H9 (cell line): ENCODE results near the gene CTSE. TPM values are rescaled to one million over a fixed set of nuclear protein-coding genes. Genes with fewer than 3 reads are reported as not detected.

Experiments
- DNase-seq: peaks from one replicate; pipeline ENCODE4 v3.0.0-alpha.2; 2017
- H2AFZ ChIP-seq: one replicate; pipeline ENCODE4 v1.6.1; 2013; ENCODE audit warnings: mild to moderate bottlenecking, low read length, control low read depth, moderate library complexity
- H2AK5ac ChIP-seq: 2 replicates; pipeline ENCODE4 v1.6.1; 2013; ENCODE audit warnings: low read length, control low read depth, mixed read lengths; ENCODE audit not compliant: insufficient read length
- H2BK120ac ChIP-seq: one replicate; pipeline ENCODE4 v1.6.1; 2013; ENCODE audit warnings: low read depth, mild to moderate bottlenecking, low read length, control low read depth, inconsistent platforms; ENCODE audit not compliant: poor library complexity, severe bottlenecking
- H2BK12ac ChIP-seq: 2 replicates; pipeline ENCODE4 v1.6.1; 2013; ENCODE audit warnings: low read length, control low read depth, mixed read lengths, low read depth; ENCODE audit not compliant: insufficient read length
- H2BK15ac ChIP-seq: 2 replicates; pipeline ENCODE4 v1.6.1; 2013; ENCODE audit warnings: low read depth, low read length, control low read depth
- H2BK20ac ChIP-seq: one replicate; pipeline ENCODE4 v1.6.1; 2013; ENCODE audit warnings: low read depth, mild to moderate bottlenecking, low read length, control low read depth, inconsistent platforms; ENCODE audit not compliant: poor library complexity, severe bottlenecking
- H2BK5ac ChIP-seq: 2 replicates; pipeline ENCODE4 v1.6.1; 2013; ENCODE audit warnings: low read length, control low read depth, mixed read lengths; ENCODE audit not compliant: insufficient read length
- H3K14ac ChIP-seq: 2 replicates; pipeline ENCODE4 v1.6.1; 2013; ENCODE audit warnings: low read length, control low read depth; ENCODE audit not compliant: insufficient read depth
- H3K18ac ChIP-seq: 2 replicates; pipeline ENCODE4 v1.6.1; 2013; ENCODE audit warnings: low read depth, mild to moderate bottlenecking, mixed read lengths, low read length, control low read depth; ENCODE audit not compliant: insufficient read length
- H3K23ac ChIP-seq: 2 replicates; pipeline ENCODE4 v1.6.1; 2013; ENCODE audit warnings: low read length, control low read depth, mixed read lengths, low read depth; ENCODE audit not compliant: insufficient read length
- H3K23me2 ChIP-seq: 2 replicates; pipeline ENCODE4 v1.6.1; 2013; ENCODE audit warnings: low read depth, mild to moderate bottlenecking, mixed read lengths, low read length, control low read depth; ENCODE audit not compliant: insufficient read length, poor library complexity, severe bottlenecking
- H3K27ac ChIP-seq: 2 replicates; pipeline ENCODE4 v1.5.1; 2013; ENCODE audit warnings: low read length, control low read depth, mixed read lengths, low read depth; ENCODE audit not compliant: insufficient read length
- H3K27me3 ChIP-seq: 2 replicates; pipeline ENCODE4 v1.6.1; 2013; ENCODE audit warnings: low read length, control low read depth, inconsistent platforms; ENCODE audit not compliant: insufficient read depth
- H3K4ac ChIP-seq: 2 replicates; pipeline ENCODE4 v1.6.1; 2013; ENCODE audit warnings: low read depth, mild to moderate bottlenecking, control low read depth, inconsistent platforms, low read length, moderate library complexity
- H3K4me1 ChIP-seq: 2 replicates; pipeline ENCODE4 v1.6.1; 2013; ENCODE audit warnings: low read length, control low read depth, inconsistent platforms; ENCODE audit not compliant: insufficient read depth
- H3K4me2 ChIP-seq: 2 replicates; pipeline ENCODE4 v1.6.1; 2013; ENCODE audit warnings: low read length, control low read depth, mixed read lengths; ENCODE audit not compliant: insufficient read length, insufficient read depth
- H3K56ac ChIP-seq: 2 replicates; pipeline ENCODE4 v1.6.1; 2013; ENCODE audit warnings: low read depth, mild to moderate bottlenecking, mixed read lengths, low read length, control low read depth; ENCODE audit not compliant: insufficient read length
- H3K79me1 ChIP-seq: 2 replicates; pipeline ENCODE4 v1.6.1; 2013; ENCODE audit warnings: low read depth, mild to moderate bottlenecking, moderate library complexity, low read length, control low read depth, inconsistent platforms; ENCODE audit not compliant: insufficient read depth, poor library complexity, severe bottlenecking
- H3K79me2 ChIP-seq: 2 replicates; pipeline ENCODE4 v1.6.1; 2013; ENCODE audit warnings: low read length, control low read depth, inconsistent platforms; ENCODE audit not compliant: insufficient read depth
- H3K9ac ChIP-seq: 2 replicates; pipeline ENCODE4 v1.6.1; 2013; ENCODE audit warnings: low read length, control low read depth, mixed read lengths; ENCODE audit not compliant: insufficient read length; ENCODE audit errors: extremely low read depth
- H3K9me3 ChIP-seq: one replicate; pipeline ENCODE4 v1.6.1; 2013; ENCODE audit warnings: low read depth, low read length, inconsistent platforms; ENCODE audit not compliant: control insufficient read depth
- H3T11ph ChIP-seq: one replicate; pipeline ENCODE4 v1.6.1; 2013; ENCODE audit warnings: mild to moderate bottlenecking, low read length, control low read depth, inconsistent platforms
- H4K20me1 ChIP-seq: one replicate; pipeline ENCODE4 v1.6.1; 2013; ENCODE audit not compliant: control insufficient read depth, insufficient read length, insufficient read depth
- H4K5ac ChIP-seq: 2 replicates; pipeline ENCODE4 v1.6.1; 2013; ENCODE audit warnings: low read depth, mild to moderate bottlenecking, mixed read lengths, low read length, control low read depth; ENCODE audit not compliant: insufficient read length
- H4K8ac ChIP-seq: replicated peaks from 2 replicates; pipeline ENCODE4 v1.6.1; 2013; ENCODE audit warnings: low read length, control low read depth, mixed read lengths, low read depth; ENCODE audit not compliant: insufficient read length
- H4K91ac ChIP-seq: 2 replicates; pipeline ENCODE4 v1.6.1; 2013; ENCODE audit warnings: low read depth, mild to moderate bottlenecking, moderate library complexity, mixed read lengths, low read length, control low read depth; ENCODE audit not compliant: insufficient read length
- H3K27ac Mint-ChIP-seq, 3 experiments: 2 replicates in 2 of 3; 3 replicates in 1 of 3; pipeline ENCODE4 v1.8.0; 2020 to 2021; ENCODE audit warnings: mixed read lengths in 3 of 3, mild to moderate bottlenecking in 1 of 3, moderate library complexity in 1 of 3
- H3K27me3 Mint-ChIP-seq: 2 replicates; pipeline ENCODE4 v1.8.0; 2021; ENCODE audit warnings: low read depth, mild to moderate bottlenecking, moderate library complexity, mixed read lengths
- H3K36me3 Mint-ChIP-seq, 3 experiments: 2 replicates in 2 of 3; 3 replicates in 1 of 3; pipeline ENCODE4 v1.8.0; 2020 to 2021; ENCODE audit warnings: low read depth in 3 of 3, mixed read lengths in 3 of 3; ENCODE audit not compliant: insufficient read depth in 1 of 3
- H3K4me1 Mint-ChIP-seq, 2 experiments: 2 replicates each; pipeline ENCODE4 v1.8.0; 2020; ENCODE audit warnings: mixed read lengths in 2 of 2
- H3K4me3 Mint-ChIP-seq, 2 experiments: 2 replicates in 1 of 2; 3 replicates in 1 of 2; pipeline ENCODE4 v1.8.0; 2020 to 2021; ENCODE audit warnings: mild to moderate bottlenecking in 2 of 2, mixed read lengths in 2 of 2, moderate library complexity in 1 of 2
- H3K9me3 Mint-ChIP-seq, 2 experiments: 2 replicates in 1 of 2; 3 replicates in 1 of 2; pipeline ENCODE4 v1.8.0; 2020; ENCODE audit warnings: mild to moderate bottlenecking in 2 of 2, mixed read lengths in 2 of 2, moderate library complexity in 1 of 2
- WGBS: extraction: QIAGEN DNeasy Blood & Tissue Kit; methylation state at CpG from one replicate; pipeline ENCODE4 v1.1.7; 2013; ENCODE audit warnings: missing lambda C conversion rate, low lambda C conversion rate, mixed read lengths; ENCODE audit not compliant: insufficient read length; ENCODE audit errors: extremely low coverage; 5-methylcytosine and 5-hydroxymethylcytosine counted together
- total RNA-seq: library from RNA; stranded (reverse); gene quantifications from 2 replicates; pipeline ENCODE4 v1.2.1, GENCODE V29; 2021
- TF ChIP-seq, protein P1 (sequence below): fragments of 200-600 bp; sonication (generic); conservative IDR thresholded peaks from 3 replicates; pipeline ENCODE4 v1.8.0; 2021; ENCODE audit warnings: antibody characterized with exemption, mild to moderate bottlenecking

The CTSE gene
- total RNA-seq, 1 experiment from 2014 or later, result not detected

DNA sequence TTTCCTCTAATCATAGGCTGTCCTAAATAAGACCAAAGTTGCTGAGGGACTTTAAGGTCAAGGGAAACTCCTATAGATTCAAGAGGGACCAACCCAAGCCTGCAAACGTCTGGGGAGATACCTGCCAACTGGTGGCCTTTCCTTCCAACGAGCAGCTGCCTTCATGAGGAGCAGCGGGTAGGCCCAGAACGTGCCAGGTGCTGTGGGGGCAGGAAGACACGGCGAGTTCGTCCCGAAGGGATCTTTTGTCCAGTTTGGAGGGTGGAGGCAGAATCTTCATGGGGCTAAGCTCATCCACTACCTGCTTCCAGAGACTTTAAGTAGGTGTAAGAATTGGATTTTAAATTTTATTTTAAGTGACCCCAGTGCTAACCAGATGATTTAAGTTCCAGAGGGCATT lies 54.5 kb downstream of the CTSE start:
- Histone ChIP-seq H3K18ac (no peak overlapping the region), H3T11ph (no peak overlapping the region), H2BK12ac (no peak overlapping the region), H3K14ac (no peak overlapping the region), H4K5ac (no peak overlapping the region), H2AK5ac (no peak overlapping the region), H3K79me2 (no peaks in the 10 kb centered on the region), H4K8ac (no peak overlapping the region), H3K9ac (no peak overlapping the region), H3K23me2 (no peaks in the 10 kb centered on the region), H3K9me3 (no peaks in the 10 kb centered on the region), H2AFZ (no peak overlapping the region), H3K4ac (no peak overlapping the region), H3K56ac (no peak overlapping the region), H3K4me1 (no peaks in the 10 kb centered on the region), H3K27ac (no peak overlapping the region), H3K27me3 (no peaks in the 10 kb centered on the region), H2BK15ac (no peak overlapping the region), H3K23ac (no peak overlapping the region), H3K4me2 (no peak overlapping the region), H2BK20ac (no peak overlapping the region), H4K20me1 (no peaks in the 10 kb centered on the region), H2BK120ac (no peak overlapping the region), H3K79me1 (no peaks in the 10 kb centered on the region), H2BK5ac (no peak overlapping the region), H4K91ac (no peak overlapping the region)
- no peak overlapping the region for H3K4me3 Mint-ChIP-seq
- no peak overlapping the region for H3K27ac Mint-ChIP-seq
- peaks cover 14 to 18% of the 10 kb centered on the region in 2 experiments for H3K4me1 Mint-ChIP-seq
- no CpG with 5 or more reads among the region's 8 CpGs for WGBS
- TF ChIP-seq, protein P1, sequence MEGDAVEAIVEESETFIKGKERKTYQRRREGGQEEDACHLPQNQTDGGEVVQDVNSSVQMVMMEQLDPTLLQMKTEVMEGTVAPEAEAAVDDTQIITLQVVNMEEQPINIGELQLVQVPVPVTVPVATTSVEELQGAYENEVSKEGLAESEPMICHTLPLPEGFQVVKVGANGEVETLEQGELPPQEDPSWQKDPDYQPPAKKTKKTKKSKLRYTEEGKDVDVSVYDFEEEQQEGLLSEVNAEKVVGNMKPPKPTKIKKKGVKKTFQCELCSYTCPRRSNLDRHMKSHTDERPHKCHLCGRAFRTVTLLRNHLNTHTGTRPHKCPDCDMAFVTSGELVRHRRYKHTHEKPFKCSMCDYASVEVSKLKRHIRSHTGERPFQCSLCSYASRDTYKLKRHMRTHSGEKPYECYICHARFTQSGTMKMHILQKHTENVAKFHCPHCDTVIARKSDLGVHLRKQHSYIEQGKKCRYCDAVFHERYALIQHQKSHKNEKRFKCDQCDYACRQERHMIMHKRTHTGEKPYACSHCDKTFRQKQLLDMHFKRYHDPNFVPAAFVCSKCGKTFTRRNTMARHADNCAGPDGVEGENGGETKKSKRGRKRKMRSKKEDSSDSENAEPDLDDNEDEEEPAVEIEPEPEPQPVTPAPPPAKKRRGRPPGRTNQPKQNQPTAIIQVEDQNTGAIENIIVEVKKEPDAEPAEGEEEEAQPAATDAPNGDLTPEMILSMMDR, result no peak
- peaks cover 4 to 10% of the 10 kb centered on the region in 2 experiments; a peak in 3 of 5 replicates for H3K9me3 Mint-ChIP-seq
- no peaks in the 10 kb centered on the region; a peak in 1 of 7 replicates for H3K36me3 Mint-ChIP-seq
- no peaks in the 10 kb centered on the region for H3K27me3 Mint-ChIP-seq
- no peak for DNase-seq
